Measurements from ENCODE around the gene FXYD3. TPM values are rescaled to one million over a fixed set of nuclear protein-coding genes. Genes with fewer than 3 reads are reported as not detected.

The FXYD3 gene
- total and polyA plus RNA-seq, 9 donors: 0.23 to 33.2 (median 3.8) TPM; not detected in 2

DNA sequence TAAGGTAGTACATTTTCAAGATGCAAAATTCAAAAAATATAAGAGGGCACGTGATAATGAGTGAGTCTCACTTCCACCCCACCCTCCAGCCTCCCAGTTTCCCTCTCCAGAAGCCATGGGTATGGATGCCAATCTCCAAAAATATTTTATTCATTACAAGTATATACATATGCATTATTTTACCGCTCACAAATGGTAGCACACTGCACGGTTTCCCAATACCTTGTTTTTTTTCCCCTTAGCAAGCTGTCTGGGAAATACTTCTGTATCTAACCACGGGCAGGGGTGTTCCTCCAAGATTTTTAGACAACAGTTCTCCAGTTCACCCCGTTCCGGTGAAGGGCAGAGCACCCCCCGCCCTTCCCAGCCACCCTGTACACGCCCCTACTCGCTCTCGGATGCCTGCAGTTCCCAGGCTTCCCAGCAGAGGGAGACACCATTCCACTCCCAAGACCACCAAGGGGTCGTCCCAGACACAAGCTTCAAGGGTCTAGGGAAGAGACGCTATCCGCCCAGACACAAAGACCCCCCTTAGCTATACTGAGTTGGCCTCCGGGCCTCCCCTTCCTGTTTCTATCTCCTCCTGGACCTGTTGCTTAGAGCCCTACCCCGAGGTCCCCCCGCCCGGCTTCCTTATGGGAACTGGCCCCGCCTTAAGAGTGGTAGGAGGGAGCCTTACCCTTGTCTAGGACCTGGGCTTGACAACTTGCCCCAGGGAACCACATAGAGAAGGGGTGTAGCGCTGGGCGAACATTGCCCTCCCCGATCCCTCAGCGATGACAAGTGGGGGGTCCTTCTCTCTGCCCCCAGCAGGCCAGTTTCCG lies 1.1 kb upstream of the FXYD3 start:
- peaks cover 14% of the 10 kb centered on the region for H3K4me1 ChIP-seq (ENCODE audit: insufficient read depth)
- H3K27ac ChIP-seq: peak overlapping the region in 1 of 2 donors; percentile 59
- peak overlapping the region; percentile 17 for H3K4me3 ChIP-seq
- no peaks in the 10 kb centered on the region for H3K36me3 ChIP-seq
- H3K27me3 ChIP-seq: no peaks in the 10 kb centered on the region
- TF ChIP-seq, protein P1, sequence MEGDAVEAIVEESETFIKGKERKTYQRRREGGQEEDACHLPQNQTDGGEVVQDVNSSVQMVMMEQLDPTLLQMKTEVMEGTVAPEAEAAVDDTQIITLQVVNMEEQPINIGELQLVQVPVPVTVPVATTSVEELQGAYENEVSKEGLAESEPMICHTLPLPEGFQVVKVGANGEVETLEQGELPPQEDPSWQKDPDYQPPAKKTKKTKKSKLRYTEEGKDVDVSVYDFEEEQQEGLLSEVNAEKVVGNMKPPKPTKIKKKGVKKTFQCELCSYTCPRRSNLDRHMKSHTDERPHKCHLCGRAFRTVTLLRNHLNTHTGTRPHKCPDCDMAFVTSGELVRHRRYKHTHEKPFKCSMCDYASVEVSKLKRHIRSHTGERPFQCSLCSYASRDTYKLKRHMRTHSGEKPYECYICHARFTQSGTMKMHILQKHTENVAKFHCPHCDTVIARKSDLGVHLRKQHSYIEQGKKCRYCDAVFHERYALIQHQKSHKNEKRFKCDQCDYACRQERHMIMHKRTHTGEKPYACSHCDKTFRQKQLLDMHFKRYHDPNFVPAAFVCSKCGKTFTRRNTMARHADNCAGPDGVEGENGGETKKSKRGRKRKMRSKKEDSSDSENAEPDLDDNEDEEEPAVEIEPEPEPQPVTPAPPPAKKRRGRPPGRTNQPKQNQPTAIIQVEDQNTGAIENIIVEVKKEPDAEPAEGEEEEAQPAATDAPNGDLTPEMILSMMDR (IDR thresholded peaks at IDR 0.05): peak; percentile 84 to 86 (median 85)
- no peak for TF ChIP-seq EP300 (IDR thresholded peaks at IDR 0.05)
- no peak for TF ChIP-seq POLR2A (IDR thresholded peaks at IDR 0.05)
- H3K9me3 ChIP-seq: no peaks in the 10 kb centered on the region
- 5 to 7% (median 6%) methylated on average over 23 of the region's 23 CpGs for WGBS, 3 donors
- peak; percentile 42 to 84 (median 79) for DNase-seq
- intact Hi-C loops (cut with DNase I): no loop called here

DNA sequence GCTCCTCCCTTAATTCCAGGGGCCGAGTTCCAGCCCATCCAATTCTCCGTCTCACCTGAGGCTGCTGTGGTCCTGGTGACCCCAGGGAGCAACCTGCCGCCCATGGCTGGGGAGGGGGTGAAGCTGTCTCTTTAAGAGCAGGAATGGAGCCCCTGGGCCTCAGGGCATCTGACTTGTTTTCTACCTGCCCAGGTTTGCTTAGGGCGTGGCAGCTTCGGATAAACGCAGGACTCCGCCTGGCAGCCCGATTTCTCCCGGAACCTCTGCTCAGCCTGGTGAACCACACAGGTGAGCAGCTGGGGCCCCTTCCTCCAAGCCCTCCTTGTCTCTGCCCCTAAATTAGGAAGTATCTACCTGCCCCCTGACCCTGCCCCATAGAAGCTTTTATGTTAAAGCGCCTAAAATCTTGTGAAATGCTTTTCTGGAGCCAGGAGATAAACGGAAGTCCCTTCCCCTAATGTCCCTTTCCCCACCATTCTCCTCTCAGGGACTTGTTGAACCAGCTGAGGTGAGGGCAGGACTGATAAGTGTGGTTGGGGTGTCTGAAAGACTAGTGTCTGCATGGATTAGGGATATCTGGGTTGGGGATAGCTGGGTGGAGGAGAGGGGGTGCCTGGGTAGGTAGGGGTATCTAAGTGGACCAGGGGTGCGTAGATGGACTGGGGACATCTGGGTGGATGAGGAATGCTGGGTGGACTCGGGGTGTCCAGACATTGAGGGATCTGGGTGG lies 614 bp downstream of the FXYD3 start:
- intact Hi-C loops (cut with DNase I): no loop called here
- Histone ChIP-seq H3K4me1 (ENCODE audit: insufficient read depth) (peaks cover 14% of the 10 kb centered on the region), H3K36me3 (no peaks in the 10 kb centered on the region), H3K9me3 (no peaks in the 10 kb centered on the region), H3K4me3 (peak overlapping the region; percentile 17), H3K27me3 (no peaks in the 10 kb centered on the region), H3K27ac (no peak overlapping the region)
- TF ChIP-seq POLR2A (IDR thresholded peaks at IDR 0.05) (no peak), EP300 (IDR thresholded peaks at IDR 0.05) (no peak)
- TF ChIP-seq, protein P1 (IDR thresholded peaks at IDR 0.05): no peak
- WGBS, 3 donors: 84 to 87% (median 87%) methylated on average over 13 of the region's 13 CpGs
- no peak for DNase-seq

DNA sequence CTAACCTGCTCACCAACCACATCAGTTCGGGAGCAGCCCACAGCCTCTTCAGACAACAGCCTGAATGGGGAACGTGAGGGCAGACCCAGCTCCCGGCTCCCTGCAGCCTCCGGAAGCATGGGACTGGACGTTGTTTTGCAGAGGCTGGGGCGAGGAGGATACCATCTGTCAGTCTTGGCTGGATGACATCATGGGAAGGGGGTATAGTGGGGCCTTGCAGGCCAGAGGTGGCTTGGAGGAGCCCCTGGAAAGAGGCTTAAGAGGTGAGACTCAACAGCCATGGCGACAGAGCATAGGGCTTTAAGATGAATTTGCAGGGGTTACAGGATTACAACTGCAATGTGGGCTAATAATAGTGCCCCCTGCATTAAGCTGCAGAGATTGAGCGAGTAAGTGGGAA lies 1.5 kb downstream of the FXYD3 start:
- no peak overlapping the region for H3K27ac ChIP-seq
- H3K27me3 ChIP-seq: no peaks in the 10 kb centered on the region
- WGBS, 3 donors: 52 to 70% (median 56%) methylated on average over 8 of the region's 8 CpGs
- peaks cover 14% of the 10 kb centered on the region for H3K4me1 ChIP-seq (ENCODE audit: insufficient read depth)
- intact Hi-C loops (cut with DNase I): no loop called here
- no peaks in the 10 kb centered on the region for H3K36me3 ChIP-seq
- TF ChIP-seq POLR2A (IDR thresholded peaks at IDR 0.05): no peak
- TF ChIP-seq, protein P1 (IDR thresholded peaks at IDR 0.05): no peak
- TF ChIP-seq EP300 (IDR thresholded peaks at IDR 0.05): no peak
- no peak for DNase-seq
- peak overlapping the region; percentile 17 for H3K4me3 ChIP-seq
- H3K9me3 ChIP-seq: no peaks in the 10 kb centered on the region

DNA sequence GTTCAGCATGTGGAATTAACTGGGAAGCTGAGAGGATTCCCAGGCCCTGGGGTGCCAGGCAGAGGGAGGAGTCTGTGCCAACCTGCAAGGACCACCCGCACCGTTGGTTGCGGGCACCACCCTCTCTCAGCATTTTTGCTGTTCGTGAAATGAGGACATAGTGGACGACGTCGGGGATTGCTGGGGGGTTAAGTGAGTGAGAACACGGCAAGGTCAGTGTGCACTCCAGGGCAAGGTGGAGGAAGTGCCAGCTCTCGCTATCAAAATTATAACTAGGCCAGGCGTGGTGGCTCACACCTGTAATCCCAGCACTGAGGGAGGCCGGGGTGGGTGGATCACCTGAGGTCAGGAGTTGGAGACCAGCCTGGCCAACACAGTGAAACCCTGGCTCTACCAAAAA lies 2.2 kb downstream of the FXYD3 start:
- WGBS, 3 donors: 76 to 82% (median 79%) methylated on average over 11 of the region's 11 CpGs
- no peaks in the 10 kb centered on the region for H3K27me3 ChIP-seq
- no peaks in the 10 kb centered on the region for H3K36me3 ChIP-seq
- no peak overlapping the region for H3K27ac ChIP-seq
- H3K4me1 ChIP-seq (ENCODE audit: insufficient read depth): peaks cover 14% of the 10 kb centered on the region
- TF ChIP-seq, protein P1 (IDR thresholded peaks at IDR 0.05): no peak
- TF ChIP-seq POLR2A (IDR thresholded peaks at IDR 0.05) (no peak), EP300 (IDR thresholded peaks at IDR 0.05) (no peak)
- intact Hi-C loops (cut with DNase I): no loop called here
- no peak overlapping the region for H3K4me3 ChIP-seq
- H3K9me3 ChIP-seq: no peaks in the 10 kb centered on the region
- no peak for DNase-seq
